HG02759 (cell line): ENCODE measurements around the gene TRPM3.
"Not testable (repeated sequence)": the region's sequence is repeated elsewhere in the genome, so short reads cannot be mapped to it uniquely, and the experiment has no call there.

ENCODE experiments used
- ATAC-seq: cut with Tn5 transposase; IDR thresholded peaks from one replicate; pipeline ENCODE4 v1.9.1; 2021; ENCODE audit warnings: mild to moderate bottlenecking, moderate library complexity; ENCODE audit not compliant: unreplicated experiment

TRPM3 gene

DNA sequence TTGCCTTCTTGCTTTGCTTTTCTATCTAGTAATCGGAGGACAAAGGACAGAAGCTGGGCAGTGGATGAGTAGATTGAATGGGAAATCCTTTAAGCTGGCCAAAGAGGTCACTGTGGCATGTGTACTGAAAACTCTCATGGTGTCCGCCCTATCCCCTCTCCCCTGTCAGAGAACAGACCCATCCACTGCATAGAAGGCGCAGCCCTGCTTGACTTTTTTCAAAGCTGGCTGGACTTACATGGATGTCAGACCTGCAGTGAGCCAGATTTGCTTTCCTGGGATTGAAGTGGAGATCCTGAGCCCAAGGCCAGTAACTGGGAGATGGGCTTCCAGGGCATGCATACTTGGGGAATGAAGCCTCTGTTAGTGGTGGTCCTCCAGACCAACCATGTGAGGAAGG is 329.5 kb downstream of the TRPM3 start:
- no peak for ATAC-seq

DNA sequence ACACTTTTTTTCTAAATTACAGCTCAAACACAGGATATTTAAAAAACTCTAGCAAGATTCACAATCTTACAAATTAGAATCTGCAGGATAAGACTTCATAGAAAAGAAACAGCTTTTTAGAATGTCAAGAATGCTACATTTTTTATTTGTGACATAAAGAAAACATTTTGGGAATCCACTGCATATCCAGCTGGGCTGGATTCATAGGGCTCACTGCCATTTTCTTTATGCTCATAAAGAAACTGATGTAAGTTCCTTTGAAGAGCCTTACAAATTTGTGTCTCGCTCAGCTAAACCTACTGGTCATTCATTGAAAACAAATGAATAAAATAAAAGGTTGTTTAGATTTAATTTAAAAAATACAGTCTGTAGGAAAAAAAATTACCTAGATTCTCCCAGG is 332.3 kb downstream of the TRPM3 start:
- no peak for ATAC-seq

DNA sequence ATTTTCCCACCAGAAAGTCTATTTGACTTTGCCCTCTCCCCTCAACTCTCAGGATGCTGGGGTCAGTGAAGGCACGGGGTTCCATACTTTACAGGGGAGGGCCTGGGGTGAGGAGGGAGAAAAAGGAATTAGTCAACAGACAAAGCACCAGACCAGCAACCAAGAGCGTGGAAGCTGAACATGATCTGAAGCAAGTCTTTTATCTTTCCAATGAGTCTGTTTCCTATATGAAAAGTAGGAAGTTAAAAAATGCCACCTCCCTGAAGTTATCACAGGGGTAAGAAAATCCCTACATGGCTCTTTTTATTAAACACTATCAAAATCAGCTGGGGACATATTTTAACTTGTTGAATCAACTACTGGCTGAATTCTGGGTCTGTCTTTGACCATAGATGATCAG is 337.0 kb downstream of the TRPM3 start:
- no peak for ATAC-seq

DNA sequence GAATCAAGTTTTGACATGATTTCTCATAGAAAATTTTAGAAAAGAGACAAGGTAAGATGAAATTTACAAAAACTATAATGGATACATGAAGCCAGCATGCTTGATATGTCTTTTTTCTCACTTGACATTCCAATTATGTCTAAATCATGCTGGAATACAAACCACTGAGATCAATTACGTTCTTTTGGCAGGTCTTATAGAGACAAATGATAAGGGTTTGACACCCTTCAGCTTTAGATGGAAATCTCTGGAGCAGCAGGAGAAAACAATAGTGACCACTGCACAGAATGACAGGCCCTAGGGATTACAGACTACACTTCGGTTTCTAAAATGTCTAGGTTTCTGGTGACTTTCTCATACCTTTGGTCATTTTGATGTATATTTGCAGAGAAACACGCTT is 342.9 kb downstream of the TRPM3 start:
- no peak for ATAC-seq

DNA sequence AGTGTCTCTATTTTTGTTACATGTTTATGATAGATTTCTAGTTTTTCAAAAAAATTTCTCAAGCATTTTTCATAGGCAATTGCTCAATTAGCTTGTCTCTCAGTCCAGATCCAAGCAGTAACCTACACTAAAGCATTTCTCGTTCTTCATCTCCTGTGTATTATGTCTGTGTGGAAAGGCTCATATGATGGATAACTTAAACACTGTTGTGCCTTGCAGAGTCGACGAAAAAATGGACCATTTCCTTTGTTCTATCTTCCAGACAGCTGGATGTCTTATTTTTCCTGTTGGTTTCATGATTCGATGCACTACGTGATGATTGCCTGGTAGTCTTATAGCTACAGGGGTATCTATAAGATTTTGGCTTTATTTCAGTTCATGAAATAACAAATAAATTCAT is 347.8 kb downstream of the TRPM3 start:
- ATAC-seq = no peak

DNA sequence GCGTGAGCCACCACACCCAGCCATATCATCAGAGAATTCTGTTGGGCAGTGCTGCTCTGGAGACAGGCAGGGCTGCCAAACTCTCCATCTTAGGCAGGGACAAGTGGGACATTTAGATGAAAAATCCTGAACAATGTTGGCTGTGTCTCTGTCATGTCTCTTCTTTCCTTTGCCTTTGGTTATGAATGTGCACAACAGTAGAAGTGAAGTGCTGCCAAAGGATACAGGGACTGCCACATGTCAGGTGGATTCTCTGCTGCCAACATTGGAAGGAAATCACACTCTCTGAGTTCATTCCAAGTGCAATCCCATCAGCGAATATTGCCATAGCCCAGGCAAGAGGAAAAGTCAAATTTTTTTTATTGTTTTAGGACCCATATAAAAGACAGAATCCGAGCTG is 348.8 kb downstream of the TRPM3 start:
- no peak for ATAC-seq

DNA sequence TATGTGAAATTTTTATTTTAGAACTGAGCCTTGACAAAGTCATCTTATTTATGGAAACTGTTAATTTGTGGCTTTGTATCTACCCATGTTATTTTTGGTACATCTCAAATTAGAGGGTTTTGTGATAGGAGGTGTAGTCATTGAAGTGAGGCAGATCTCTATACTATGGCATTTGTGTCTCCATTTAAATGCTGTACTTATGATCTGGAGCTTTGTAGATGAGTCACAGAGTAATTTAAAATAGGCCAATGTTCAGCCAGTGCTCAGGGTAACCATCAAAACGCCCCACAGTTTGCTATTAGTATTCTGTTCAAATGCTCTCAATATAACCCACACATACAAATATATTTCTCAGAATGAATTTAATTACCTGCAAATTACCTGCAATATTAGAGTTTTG is 355.5 kb downstream of the TRPM3 start:
- no peak for ATAC-seq

DNA sequence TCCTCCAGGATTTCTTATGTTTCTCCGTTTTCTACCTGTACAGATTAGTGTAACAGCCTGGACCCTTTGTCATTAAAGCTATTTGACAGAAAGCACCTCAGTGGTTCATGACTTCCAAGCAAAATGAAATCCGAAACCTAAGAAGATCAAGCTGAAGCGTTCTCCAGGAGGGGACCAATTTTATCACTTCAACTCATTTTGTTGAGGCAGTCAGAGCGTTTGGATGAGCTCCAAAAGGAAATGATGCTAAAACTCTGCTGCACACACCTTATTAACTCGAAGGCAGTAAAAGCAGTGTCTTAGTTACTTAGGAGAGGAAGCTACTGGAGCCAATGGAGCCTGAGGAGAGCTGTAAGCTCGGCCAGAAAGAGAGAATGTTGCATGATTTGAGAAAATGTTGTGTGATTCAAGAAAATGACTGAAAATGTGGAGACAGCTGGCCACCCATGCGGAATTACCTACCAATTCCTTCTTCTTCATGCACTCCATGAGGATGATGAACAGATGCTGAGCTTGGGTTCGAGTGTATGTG is 360.2 kb downstream of the TRPM3 start:
- ATAC-seq = no peak

DNA sequence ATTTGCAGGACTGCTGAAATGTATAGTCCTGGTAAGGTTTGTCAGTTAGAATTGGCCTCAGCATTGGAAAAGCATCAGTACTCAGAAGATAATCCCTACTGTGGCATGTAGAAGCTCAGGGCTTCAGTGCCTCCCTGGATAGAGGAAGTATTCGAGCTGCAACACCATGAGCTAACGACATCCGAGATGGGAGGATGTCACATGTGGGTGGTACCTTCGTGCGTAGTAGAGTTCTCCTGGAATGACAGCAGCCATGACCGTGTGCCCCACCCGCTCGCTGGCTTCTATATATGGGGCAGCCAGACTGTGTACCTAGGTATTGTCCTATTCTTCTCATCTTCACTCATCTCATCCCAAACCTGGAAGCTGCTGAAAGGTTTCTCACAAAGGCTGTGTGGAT is 361.2 kb downstream of the TRPM3 start:
- ATAC-seq = no peak

DNA sequence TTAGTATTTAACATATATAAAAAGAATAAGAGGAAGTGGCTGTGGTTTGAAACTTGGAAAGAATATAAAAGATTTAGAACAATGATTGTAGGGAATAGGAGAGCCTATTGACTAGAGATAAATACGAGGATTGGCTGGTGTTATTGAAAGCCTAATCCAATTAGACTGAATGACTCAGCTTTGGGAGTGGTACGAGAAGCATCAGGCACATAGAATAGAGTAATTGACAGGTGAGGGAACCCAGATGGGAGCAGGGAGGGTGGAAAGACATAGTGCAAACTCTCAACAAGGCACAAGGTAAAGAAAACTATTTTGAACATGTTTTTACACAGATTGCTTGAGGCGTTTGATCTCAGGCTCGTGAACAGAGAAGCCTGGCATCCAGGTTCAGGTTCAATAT is 368.1 kb downstream of the TRPM3 start:
- no peak for ATAC-seq

DNA sequence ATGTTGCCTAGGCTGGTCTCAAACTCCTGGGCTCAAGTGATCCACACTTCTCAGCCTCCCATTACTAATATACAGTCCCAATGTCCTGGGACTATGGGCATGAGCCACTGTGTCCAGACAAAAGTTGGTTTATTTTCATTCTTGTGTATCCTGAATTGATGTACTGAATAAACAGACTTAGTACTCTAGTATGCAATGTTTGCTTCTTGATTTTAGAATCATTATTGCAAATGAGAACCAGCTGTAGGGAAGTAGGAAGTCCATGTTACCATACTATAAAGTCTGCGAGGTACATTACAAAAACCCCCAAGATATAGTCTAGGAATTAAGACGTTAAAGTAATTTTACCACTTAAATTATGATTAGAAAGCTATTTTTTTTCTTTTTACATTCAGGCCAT is 372.4 kb downstream of the TRPM3 start:
- ATAC-seq = no peak

DNA sequence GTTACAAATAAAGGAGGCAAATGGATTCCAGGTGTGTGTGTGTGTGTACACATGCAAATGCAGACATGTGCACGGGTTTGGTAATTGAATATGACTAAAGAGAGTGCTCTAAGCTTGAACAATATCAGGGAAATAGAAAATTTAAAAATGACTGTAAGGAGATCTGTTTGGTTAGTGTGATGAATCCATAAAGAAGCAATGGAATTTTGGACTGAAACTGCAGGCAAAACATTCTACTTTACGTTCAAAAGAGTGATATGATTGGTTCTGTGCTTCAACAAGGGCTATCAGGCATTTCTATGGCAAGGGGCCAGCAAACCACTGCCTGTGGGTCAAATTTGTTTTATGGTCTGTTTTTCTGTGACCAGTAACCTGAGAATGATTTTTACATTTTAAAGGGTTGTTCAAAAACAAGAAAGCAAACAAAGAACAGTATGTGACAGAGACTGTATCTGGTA is 374.1 kb downstream of the TRPM3 start:
- no peak for ATAC-seq

DNA sequence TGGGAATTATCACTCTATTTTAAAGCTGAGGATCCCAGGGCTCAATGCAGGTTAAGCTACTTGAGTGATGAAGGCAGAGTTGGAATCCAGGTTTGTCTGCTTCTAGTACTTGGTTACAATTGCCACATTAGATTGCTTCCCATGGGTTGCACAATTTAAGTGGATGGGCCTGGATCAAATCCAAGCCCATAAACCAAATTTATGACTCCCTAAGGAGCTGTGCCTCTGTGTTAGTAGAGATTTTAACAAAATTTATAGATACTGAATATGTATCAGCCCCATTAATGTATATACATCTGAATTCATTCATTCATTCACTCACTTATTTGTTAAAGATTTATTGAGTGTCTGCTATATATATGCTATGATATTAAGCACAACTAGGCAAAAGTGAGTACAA is 374.7 kb downstream of the TRPM3 start:
- no peak for ATAC-seq

DNA sequence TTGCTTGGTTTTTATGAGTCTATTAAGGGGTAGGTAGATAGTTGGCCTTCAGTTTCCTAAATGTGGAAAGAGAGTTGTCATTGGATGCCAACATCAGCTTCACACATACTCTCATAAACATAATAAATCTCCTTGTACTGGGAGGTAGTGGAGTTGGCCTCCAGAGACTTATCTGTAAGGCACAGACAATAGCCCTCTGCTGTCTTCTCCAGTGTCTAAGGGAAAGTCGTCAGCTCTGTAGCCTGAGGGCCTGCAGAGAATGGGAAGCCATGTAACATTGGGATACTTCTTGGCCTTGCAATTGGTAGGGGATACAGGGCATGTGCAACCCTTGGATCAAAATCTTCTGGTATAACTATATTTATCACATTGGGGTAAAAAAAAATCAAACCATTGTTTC is 375.1 kb downstream of the TRPM3 start:
- no peak for ATAC-seq

DNA sequence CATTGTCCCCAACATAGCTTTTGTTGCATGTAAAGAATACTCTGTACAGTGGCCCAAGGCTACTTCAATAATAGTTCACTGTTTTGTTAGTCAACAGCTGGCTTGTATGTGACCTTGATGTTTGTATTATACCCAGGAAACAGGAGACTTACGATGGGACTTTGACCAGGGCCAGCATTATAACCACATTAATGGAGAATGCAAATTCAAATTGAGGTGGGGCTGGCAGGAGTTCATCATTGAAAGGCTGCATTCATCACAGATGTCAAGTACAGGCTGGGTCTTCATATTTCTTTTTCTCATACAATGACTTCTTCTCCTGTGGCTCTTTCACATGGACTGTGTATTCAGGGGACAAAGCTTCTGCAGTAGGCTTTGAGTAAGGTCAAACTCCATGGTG is 396.6 kb downstream of the TRPM3 start:
- not testable (repeated sequence) for ATAC-seq

DNA sequence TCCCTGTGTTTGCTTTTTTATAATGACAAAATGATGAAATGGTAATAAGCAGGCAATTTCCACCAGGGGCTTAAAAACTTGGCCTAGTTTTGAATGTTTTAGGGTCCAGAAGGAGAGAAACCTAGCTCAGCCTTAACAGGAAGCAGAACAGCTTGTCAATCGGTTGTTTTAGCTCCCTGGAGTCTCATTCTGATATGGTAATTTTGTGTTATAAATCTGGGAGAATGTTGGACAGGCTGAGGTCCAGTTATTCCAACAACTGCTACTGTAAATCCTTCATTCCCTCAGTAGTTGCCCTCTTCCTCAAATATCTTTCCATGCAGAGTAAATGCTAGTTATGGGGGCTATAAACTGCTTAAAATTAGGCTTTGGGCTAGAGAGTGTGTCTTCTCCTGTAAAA is 397.4 kb downstream of the TRPM3 start:
- not testable (repeated sequence) for ATAC-seq

DNA sequence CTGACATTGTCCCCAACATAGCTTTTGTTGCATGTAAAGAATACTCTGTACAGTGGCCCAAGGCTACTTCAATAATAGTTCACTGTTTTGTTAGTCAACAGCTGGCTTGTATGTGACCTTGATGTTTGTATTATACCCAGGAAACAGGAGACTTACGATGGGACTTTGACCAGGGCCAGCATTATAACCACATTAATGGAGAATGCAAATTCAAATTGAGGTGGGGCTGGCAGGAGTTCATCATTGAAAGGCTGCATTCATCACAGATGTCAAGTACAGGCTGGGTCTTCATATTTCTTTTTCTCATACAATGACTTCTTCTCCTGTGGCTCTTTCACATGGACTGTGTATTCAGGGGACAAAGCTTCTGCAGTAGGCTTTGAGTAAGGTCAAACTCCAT is 414.6 kb downstream of the TRPM3 start:
- not testable (repeated sequence) for ATAC-seq

DNA sequence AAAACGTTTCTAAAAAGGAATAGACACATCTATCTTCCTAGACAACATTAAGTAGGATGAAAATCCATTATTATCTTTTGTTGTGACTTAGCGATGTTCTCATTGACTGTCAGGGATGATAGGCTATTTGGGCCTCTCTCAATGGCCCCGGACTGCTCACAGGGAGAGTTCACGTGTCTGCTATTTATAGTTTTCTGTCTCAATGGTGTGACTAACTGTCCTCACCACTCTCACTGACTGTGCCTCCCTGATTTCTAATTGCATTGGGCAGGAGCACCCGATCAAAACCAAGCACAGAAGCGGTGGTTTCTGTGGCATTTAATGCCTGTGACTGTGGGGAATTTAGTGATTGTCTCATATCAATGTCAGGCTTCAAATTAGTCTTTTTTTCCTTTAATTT is 420.3 kb downstream of the TRPM3 start:
- no peak for ATAC-seq

DNA sequence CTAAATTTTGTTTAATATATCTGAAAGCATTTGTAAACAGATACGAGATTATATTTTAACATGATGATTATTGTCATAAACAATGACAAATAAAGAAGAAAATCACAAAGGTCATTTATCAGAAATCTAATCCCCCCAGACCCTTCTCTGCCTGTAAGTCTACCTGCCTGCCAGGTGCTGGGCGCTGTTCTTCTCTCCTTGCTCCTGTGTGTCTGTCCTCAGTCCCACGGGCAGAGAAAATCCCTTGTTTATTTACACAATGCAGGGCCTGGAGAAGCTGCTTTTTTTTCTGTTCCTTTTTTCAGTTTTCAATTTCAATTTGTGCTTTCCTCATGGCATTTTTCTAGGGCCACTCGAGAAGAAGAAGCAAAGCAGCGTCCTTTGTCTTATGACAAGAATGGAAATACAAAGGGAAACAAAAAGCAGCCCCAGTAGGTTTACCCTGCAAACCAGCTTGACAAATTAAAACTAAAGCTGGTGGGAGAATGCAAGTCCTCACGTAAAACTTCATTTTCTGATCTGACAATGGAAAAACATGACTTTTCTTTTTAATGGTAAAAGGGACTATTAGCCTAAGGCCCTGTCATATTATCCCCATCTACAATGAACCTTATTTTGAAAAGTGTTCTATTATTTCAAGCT is 424.6 kb downstream of the TRPM3 start:
- no peak for ATAC-seq

DNA sequence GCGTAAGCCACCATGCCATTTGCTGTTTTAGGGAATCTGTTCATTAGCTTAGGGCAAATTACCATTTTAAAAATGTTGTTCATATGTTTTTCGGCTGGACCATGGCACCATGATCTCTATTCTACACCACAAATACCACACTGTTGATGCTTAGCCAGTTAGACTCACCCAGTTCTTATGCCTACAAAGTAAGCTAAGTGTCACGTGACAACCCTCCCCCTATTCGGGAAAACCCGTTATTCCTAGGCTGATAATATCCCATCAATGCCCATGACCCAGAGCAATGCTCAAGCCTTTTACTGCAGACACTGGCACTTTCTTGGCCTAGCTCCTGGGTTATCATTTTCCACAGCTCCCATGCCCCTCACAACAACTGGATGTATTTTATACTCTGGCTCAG is 426.7 kb downstream of the TRPM3 start:
- no peak for ATAC-seq

DNA sequence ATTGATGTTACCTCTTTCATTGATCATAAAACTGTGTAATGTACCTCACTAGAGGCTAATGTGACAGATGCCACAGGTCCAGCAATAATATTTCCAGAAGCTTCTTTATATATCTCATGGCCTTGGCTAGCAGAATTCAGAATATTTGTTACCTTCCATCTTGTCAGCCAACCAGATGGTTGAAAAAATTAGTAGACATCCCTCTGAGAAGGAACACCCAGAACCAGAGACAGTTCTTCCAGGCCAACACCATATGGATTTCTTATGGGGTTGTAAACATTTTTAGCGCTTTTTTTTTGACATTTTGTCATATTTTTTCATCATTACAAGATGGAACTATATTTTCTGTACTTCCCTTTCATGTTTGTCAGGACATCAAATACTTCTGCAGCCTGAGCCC is 428.2 kb downstream of the TRPM3 start:
- no peak for ATAC-seq

DNA sequence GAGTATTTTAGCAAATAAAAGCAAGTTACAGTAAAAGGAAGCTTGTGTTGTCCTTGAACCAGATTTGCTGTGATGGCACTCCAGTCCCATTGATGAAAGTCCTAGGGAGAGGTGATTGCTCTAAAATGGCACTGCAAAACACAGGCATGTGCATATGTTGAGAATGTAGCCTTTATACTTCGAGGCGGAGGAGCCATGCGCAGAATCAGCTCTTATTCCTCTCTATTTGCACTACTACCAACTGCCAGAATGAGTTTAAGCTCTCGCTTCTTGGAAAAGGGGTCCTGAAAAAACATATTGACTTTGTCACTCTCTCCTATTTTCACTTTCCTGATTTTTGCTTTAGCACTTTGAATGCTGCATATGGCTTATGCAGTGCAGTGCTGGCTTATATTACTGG is 429.0 kb downstream of the TRPM3 start:
- no peak for ATAC-seq

DNA sequence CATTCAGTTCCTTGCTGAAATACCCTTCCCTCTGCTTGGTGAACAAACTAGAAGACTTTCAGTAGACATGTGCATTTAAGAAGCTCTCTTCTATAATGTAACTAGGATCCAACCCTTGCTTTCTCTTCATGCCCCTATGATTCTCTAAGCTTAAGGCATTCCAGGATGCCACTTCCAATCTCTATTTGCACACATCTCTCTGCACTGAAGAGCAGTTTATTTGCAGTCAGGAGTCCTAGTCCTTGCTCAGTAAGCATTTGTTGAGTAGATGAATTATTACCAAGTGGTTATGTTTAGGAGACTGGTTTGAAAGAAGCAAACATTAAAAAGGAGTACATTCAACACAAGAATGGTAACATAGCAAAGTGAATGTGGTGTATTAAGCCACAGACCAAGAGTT is 432.7 kb downstream of the TRPM3 start:
- no peak for ATAC-seq
